Inferior parietal cortex (tissue), 1 donor: ENCODE measurements around the gene APOLD1.
A peak's percentile ranks its signal among the peaks of the same experiment; 100 is the strongest.
"Not testable (repeated sequence)": the region's sequence is repeated elsewhere in the genome, so short reads cannot be mapped to it uniquely, and the experiment has no call there.

Experiments used
- DNase-seq: peaks from one replicate; pipeline ENCODE4 v3.0.0-alpha.2; 2016; ENCODE audit errors: extremely low spot score

The APOLD1 gene

GRCh38 chr12:12786706-12787601 lies 1.5 kb downstream of the APOLD1 start:
- DNase-seq, result peak; percentile 81

GRCh38 chr12:12788131-12788530 lies 2.7 kb downstream of the APOLD1 start:
- DNase-seq, result no peak

- peak; percentile 91 for DNase-seq
Observed at GRCh38 chr12:12788675-12789368, 3.4 kb downstream of the APOLD1 start.

GRCh38 chr12:12790956-12791355 lies 5.5 kb downstream of the APOLD1 start:
- DNase-seq, result no peak

GRCh38 chr12:12791756-12792369 lies 6.4 kb downstream of the APOLD1 start:
- no peak for DNase-seq

GRCh38 chr12:12792421-12792820 lies 7.0 kb downstream of the APOLD1 start:
- DNase-seq, result no peak

- DNase-seq, result no peak
Observed at GRCh38 chr12:12794686-12795085, 9.2 kb downstream of the APOLD1 start.

- DNase-seq, result no peak
Observed at GRCh38 chr12:12796171-12796570, 10.7 kb downstream of the APOLD1 start.

GRCh38 chr12:12796928-12797793 lies 11.7 kb downstream of the APOLD1 start:
- DNase-seq, result no peak

GRCh38 chr12:12797794-12798152 lies 12.3 kb downstream of the APOLD1 start:
- DNase-seq, result no peak

- no peak for DNase-seq
Observed at GRCh38 chr12:12798480-12798879, 13.0 kb downstream of the APOLD1 start.

GRCh38 chr12:12799163-12799920 lies 13.9 kb downstream of the APOLD1 start:
- DNase-seq, result no peak

- no peak for DNase-seq
Observed at GRCh38 chr12:12800406-12801180, 15.1 kb downstream of the APOLD1 start.

GRCh38 chr12:12801656-12802055 lies 16.2 kb downstream of the APOLD1 start:
- not testable (repeated sequence) for DNase-seq

GRCh38 chr12:12803186-12803585 lies 17.7 kb downstream of the APOLD1 start:
- DNase-seq, result no peak

- no peak for DNase-seq
Observed at GRCh38 chr12:12804011-12804410, 18.6 kb downstream of the APOLD1 start.

GRCh38 chr12:12804432-12804886 lies 19.0 kb downstream of the APOLD1 start:
- DNase-seq, result no peak

- DNase-seq, result no peak
Observed at GRCh38 chr12:12806784-12807516, 21.5 kb downstream of the APOLD1 start.

- not testable (repeated sequence) for DNase-seq
Observed at GRCh38 chr12:12807517-12807903, 22.1 kb downstream of the APOLD1 start.
